ENCODE data around the gene SRP72.

Gene SRP72

GRCh38 chr4:56550642-56551041 is 83.2 kb downstream of the SRP72 start:
- DNase-seq (ENCODE audit: low read depth): no peak

GRCh38 chr4:56551516-56551915 is 84.1 kb downstream of the SRP72 start:
- DNase-seq (ENCODE audit: low read depth): no peak

GRCh38 chr4:56552273-56552672 is 84.9 kb downstream of the SRP72 start:
- DNase-seq (ENCODE audit: low read depth): no peak

All from GM04504 (cell line).